Hematopoietic multipotent progenitor cell treated with erythropoietin and hydrocortisone succinate and interleukin-3 and kit ligand, for 17 days (in vitro differentiated cells): ENCODE results near the gene FADS1.

Experiments used
- DNase-seq: peaks from one replicate; pipeline ENCODE4 v3.0.0-alpha.2; 2015; ENCODE audit warnings: low spot score

Gene FADS1

DNA sequence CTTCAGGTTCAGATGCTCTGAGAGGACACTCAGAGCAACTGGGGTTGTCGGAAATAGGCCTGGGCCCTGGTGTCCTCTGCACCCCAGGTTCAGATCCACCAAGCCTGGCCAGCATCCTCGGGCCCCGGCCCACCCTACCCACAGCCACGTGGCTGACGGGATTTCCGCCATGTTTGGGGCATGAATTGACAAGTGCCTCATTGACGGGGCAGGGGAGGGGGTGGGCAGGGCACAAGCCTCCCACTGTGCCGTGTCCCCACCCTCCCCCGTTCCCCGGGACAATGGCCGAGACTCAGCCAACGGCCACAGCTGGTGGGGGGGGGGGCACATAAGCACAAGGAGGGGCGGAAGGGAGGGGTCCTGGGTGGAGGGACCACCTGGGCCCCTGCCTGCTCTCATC, 55.9 kb downstream of the FADS1 start:
- DNase-seq, result no peak

DNA sequence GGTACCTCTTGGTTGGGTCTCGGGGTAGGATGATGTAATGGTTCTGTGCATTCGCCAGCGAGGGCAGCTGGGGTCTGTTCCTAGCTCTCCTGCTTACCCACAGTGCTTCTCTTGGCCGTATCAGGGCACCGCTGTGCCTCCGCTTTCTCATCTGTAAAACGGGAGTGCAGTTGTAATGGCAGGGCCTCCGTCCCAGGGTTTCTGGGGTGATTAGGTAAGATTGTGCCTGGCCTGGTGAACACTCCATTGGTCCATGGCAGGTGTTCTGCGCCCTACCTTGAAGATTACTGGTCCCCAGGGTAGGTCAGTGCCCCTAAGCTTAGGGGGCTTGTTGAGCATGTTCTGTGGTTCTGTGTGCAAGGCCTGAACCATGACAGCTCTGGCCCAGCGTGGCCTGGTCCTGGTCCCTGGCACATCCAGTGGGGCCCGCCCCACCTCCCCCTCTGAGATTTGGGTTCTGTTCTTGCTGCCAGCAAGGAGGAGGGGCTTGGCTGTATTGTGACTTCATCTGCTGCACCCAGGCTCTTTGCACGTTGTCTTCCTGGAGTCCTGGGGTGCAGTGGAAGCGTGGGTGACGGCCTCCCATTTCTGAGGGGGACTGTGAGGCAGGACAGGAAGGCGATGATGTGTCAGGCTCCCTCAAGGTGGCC, 59.5 kb downstream of the FADS1 start:
- DNase-seq, result no peak

- DNase-seq, result peak; percentile 52
Observed at GRCh38 chr11:61756452-61757212, 60.2 kb downstream of the FADS1 start.

DNA sequence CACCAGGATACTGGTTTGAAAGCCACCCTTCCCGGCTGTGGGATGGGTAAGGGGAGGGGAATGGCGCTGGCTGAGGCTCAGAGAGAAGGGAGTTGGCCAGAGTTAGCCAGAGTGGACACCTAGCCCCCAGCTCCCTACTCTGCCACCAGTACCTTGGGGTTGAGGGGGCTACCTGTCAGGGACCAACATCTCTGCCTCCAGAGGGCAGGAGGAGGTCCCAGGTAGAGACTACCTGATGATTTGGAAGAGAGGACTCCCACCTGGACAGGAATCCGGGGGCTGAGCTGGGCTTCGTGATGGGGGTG, 60.7 kb downstream of the FADS1 start:
- DNase-seq, result no peak

GRCh38 chr11:61754534-61755482, 62.0 kb downstream of the FADS1 start:
- DNase-seq, result no peak

- DNase-seq, result no peak
Observed at GRCh38 chr11:61753672-61754071, 63.1 kb downstream of the FADS1 start.

DNA sequence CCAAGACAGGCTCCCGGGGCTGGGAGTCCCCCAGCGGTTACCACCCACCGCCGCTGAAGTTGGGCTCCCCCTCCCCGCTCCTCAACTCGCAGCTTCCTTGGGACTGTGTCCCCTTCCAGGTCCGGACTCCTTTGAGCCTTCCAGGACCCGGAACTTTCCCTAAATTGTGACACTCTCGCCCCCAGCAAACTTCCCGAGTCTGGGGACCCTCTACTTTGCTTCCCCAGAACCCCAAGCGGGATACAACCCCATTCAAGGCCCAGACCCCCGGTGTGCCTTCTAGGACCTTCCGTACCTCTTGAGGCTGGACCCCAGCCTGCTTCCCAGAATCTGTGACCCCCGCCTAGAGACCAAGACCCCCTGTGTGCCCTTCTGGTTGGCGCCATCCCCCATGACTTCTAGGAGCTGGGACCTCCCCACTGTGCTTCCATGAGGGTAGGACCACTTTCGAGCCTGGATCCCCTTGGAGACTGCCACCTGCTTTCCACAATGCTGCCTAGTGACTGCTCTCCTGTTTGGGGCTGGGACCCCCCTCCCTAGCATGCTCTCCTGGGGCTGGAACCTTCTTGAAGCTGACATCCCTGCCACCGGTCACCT, 63.8 kb downstream of the FADS1 start:
- no peak for DNase-seq

DNA sequence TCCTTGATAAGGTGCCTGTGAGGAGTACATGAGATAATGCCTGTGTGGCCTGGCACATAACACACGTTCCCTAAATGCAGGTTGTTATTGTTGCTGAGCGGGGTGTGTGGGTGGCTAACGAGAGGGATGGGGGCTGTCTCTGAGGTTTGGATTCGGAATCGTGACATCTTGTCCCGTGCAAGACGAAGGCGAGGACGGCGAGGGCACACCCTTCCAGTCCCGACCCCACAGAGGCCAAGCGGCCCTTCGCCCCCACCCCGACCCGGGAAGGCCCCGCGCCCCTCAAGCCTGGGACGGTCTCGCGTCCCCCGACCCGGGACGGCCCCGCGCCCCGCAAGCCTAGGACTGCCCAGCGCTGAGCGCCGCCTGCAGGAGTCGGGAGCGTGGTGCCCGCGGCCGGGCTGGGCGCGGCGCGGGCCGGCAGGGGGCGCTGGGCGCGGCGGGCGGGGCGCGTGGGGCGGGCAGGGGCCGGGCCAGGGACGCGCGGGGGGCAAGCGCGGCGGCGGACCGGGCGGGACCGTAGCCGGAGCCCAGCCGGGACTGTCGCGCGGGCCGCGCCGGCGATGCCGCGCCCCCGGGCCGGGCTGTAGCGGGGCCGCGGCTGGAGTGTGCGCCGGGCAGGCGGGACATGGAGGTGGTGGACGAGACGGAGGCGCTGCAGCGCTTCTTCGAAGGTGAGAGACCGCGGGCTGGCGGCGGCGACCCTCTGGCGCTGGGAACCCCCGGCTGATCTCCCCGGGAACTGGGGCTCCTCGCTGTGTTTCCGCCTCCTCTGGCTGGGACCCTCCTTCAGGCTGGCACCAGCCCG, 64.5 kb downstream of the FADS1 start, which contains the start of gene MYRF:
MYRF (plus strand) TSS at position 520 of the 808 bp plus-strand sequence; CDS start at position 629, 109 bp downstream.
- peak; percentile 24 for DNase-seq

GRCh38 chr11:61751384-61751783, 65.4 kb downstream of the FADS1 start:
- no peak for DNase-seq

DNA sequence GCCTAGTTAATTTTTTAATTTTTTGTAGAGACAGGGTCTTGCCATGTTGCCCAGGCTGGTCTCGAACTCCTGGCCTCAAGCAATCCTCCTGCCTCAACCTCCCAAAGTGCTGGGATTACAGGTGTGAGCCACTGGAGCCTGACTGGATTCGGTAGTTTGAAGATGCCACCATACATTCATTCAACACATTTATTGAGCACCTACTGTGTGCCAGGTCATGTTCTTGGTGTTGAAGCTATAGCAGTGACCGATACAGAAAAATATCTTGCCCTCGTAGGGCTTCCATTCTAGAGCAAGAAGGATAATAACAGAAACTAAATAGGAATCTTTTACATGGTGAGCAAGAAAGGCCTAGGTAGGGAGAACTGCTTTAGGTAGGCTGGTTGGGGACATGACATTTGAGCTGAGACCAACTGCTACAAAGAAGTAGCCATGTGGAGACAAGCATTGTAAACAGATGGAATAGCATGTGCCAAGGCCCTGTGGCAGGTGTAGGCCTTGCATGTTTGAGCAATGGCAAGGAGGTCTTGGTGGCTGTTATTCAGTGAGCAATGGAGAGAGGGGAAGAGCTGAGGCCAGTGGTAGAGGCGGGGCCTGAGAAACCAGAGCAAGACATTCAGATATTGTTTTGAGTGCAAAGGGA, 66.1 kb downstream of the FADS1 start:
- no peak for DNase-seq
